HG02642 (cell line): ENCODE data around the gene C11orf21.
A peak's percentile ranks its signal among the peaks of the same experiment; 100 is the strongest.

Experiments used
- ATAC-seq: cut with Tn5 transposase; IDR thresholded peaks from one replicate; pipeline ENCODE4 v1.9.1; 2021; ENCODE audit warnings: mild to moderate bottlenecking; ENCODE audit not compliant: unreplicated experiment, poor library complexity

Gene C11orf21

DNA sequence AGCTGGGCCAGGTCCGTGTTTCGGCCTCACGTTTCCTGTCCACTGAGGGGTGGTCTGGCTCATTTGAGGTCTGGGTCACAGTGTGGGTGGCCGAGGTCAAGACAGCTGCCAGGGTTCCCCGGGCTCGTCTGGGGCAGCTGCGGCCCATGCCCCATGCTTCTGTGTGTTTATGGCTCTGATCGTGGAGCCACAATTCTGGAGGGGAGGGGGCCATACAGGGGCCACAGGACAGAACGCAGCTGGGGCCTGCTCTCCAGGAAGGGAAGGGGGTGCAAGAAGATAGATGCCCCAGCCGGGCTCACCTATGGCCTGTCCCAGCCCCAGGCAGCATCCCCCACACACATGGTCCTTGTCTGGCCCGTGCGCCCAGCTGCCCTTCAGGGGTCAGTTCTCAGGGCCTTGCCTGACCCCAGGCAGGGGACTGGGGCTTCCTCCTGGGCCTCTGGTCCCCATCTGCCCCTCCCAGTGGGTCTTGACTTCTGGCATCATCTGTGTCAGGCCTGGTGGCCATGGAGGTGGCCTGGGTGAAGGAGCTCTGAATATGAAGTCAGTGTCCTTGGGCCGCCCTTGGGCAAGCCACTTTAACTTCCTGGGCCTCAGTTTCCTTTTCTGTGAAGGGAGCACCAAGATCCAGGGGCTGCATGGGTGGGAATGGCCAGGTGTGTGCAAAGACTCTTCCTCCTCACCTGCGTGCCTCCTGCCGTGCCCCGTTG is 8.5 kb upstream of the C11orf21 start:
- ATAC-seq: no peak

DNA sequence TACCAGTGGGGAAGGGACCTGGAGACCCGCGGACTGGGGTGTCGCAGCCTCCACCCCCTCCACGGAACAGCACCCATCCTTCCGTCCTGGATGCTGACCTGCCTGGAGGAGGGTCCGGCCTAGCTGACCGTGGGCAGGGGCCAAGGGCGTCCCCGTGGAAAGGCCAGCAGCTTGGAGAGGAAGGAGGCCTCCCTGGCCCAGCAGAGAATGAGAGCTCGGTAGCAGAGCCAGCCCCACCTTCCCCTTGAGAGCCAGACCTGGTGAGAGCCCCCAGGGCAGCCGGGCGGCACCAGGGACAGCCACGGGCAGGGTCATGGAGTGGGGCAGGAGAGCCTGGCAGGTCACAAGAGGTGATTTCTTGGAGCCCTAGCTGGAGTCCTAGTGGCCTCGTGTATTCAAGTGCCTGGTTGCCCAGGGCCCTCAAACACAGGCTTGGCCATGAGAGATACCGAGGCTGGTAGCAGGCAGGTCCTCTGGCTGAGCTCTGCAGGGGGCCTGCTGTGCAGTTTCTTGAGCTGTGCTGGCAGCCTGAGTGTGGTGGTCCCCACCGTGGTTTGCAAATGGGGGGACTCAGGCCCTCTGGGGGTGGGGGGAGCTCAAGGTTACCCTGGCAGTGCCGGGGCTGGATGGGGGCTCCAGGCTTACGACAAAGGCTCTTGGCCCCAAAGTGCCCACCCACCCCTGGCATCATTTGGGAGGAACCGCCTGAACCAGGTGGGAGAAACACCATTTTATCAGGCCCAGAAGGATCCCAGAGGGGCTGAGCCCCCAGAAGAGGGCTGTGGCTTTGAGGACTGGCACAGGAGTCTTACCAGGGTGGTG is 7.7 kb upstream of the C11orf21 start:
- ATAC-seq: no peak

DNA sequence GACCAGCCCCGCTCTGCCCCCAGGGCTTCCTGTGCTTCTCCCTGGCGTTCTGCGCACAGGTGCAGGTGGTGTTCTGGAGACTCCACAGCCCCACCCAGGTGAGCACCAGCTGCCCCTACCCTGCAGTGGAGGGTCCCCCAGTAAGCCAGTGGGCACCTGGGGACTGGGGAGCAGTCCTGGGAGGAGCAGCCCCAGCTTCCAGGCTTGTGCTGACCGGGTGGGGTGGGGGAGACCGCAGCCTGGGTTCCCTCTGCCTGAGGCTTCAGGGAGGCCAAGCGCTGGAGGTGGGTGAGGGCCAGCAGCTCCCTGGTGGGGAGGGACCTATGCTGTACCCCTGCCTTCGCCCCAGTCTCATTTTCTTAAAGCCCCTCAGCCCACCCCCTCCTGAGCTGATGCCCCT is 7.0 kb upstream of the C11orf21 start:
- no peak for ATAC-seq

DNA sequence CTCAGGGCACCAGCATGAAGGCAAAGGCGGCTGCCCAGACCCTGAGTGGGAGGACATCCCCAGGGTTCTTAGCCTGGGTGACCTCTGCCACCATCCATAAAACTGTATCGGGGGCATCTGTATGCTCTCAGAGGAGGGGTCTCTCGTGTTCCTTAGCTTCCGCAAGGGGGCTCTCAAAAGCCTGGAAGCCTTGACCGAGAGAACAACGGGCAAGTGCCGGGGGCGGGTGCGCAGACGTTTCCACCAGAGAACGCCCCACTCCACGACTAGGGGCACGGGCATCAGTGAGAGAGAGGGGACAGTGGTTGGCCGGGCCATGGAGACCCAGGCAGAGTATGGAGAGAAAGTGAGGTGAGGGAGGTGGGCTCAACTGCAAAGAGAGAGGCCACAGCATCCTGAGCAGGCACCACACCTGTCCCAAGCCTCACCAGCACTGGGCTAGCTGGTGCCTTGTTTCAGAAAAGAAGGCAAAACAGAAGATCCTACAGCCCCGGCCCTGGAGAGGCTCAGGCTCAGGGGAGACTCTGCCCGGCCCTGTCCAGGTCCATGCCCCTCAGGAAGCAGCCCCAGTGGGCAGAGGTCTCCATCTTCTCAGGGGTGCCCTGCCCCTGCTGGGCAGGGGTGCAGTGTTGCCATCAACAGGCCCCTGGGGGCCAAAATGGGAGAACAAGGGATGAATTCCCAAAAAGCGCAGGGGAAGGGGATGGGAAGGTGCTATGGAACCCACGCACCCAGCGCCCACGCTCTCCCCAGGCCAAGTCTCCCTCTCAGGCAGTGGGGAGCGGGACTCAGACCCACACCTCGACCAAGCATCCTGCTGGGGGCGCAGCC is 6.0 kb upstream of the C11orf21 start:
- no peak for ATAC-seq

DNA sequence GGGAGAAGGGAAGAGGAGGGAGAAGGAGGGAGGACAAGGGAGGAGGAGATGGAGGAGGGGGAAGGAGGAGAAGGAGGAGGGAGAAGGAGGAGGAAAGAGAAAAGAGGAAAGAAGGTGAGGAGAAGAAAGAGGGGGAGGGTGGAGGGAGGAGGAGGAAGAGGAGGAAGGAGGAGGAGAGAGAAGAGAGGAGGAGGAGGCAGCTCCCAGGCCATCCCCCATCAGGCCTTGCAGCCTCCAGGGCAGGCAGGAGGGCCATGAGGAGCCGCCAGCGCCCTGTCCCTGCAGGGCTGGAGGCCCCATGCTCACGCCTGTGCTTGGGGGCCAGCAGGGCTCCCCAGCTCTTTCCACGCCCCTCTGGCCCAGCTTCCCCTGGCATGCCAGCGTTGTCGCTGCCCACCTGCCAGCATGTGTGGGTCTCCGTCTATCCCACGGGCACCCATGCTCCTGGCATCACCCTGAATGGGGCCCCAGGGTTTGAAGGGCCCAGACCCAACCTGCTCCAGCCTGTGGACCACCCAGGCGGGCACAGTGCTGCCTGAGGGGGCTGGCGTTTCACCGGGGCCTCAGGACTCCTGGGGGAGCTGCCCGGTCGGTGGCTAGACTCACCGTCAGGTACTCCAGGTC is 5.3 kb upstream of the C11orf21 start:
- ATAC-seq: no peak

DNA sequence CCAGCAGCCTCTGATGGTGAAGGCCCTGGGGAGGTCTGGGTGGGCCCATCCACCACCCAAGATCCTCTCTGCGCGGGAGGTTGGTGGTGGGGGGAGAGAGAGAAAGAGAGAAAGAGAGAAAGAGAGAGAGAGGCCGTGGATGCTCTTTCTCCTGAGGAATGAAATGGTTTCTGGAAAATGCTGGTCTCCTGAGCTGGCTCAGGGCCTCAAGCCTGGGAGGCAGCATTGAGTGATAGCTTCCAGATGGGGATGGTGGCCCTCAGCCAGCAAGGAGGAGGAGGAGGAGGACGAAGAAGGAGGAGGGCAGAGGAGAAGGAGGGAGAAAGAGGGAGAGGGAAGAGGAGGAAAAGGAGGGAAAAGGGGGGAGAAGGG is 4.7 kb upstream of the C11orf21 start:
- no peak for ATAC-seq

DNA sequence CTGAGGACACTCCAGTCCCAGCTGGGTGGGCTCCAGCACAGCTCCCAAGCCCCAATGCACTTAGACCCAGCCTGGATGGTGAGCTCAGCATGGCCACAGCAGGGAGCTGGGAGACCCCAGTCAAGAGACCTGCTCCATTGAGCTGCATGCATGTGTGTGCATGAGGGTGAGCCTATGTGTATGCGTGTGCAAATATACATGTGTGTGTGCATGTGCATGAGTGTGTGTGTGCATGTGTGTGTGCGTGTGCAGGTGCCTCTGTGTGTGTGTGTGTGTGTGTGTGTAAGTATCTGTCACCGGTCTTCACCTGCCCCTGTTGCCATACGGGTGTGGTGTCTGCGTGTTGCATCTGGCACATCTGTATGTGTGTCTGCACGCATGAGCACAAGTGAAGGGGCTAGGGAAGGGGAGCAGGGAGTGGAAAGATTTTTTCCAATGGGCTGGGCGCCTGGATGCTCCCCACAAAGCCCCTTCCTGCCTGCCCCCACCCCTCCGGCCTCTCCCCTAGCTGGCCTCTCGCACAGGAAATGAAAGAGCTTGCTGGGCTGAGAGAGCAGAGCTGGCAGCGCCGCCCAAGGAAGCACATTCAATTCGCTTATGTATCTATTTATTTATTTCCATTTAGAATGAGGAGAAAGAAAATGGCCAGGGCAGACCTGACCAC is 4.2 kb upstream of the C11orf21 start:
- no peak for ATAC-seq

DNA sequence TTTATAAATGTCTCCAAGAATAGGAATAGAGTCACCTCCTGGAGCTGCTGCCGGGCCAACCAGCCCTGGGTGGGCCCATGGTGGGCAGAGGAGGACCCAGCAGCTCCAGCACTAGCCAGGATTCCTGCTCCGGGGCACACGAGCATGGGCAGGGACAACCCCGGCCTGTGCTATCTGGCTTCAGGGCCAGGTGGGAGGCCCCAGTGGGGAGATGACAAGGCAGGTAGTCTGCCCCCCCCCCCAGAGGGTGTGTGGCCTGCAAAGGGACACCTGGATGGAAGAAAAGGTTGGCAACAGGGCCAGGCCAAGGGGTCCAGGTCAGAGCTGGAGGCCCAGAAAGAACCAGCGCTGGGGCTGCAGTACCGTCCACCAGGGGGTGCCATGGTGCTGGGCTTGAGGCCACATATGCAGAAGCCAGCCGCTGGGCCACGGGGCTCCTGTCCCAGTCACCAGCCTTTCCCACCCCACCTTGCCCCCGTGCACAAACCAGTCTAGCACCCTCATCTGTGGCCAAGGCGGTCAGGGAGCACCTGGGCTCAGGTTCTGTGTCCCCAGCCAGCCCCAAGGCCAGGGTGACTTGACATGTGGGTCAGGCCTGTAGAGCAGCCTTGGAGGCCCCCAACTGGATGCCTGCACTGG is 3.5 kb upstream of the C11orf21 start:
- peak; percentile 57 for ATAC-seq

DNA sequence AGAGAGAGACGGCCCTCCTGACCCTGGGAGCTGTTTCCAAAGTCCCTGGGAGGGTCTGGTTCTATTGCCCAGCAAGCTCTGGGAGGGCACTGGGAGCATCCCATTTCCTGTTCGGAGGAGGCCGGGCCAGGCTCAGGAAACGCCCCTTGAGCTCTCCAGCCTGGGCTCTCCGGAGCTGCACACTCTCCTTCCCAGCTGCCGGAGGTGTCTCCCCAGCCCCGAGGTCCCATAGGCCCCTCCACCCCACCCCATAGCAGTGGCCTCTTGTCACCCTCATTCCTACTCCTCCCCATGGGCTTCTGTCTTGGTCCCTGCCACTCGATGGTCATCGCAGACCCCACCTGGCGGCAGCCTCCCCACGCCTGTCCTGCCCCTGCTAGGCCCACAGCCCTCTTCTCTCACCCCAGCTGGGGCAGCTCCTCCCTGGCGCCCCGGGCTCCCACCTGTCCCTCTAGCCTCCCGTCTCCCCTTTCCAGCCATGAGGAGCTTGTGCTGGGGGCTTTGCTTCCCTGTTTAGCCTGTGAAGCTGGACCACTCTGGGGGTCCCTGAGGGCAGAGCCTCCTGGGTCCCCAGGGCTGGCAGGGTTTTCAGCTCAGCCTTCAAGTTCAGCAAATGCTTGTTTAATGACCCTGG is 2.9 kb upstream of the C11orf21 start:
- no peak for ATAC-seq

DNA sequence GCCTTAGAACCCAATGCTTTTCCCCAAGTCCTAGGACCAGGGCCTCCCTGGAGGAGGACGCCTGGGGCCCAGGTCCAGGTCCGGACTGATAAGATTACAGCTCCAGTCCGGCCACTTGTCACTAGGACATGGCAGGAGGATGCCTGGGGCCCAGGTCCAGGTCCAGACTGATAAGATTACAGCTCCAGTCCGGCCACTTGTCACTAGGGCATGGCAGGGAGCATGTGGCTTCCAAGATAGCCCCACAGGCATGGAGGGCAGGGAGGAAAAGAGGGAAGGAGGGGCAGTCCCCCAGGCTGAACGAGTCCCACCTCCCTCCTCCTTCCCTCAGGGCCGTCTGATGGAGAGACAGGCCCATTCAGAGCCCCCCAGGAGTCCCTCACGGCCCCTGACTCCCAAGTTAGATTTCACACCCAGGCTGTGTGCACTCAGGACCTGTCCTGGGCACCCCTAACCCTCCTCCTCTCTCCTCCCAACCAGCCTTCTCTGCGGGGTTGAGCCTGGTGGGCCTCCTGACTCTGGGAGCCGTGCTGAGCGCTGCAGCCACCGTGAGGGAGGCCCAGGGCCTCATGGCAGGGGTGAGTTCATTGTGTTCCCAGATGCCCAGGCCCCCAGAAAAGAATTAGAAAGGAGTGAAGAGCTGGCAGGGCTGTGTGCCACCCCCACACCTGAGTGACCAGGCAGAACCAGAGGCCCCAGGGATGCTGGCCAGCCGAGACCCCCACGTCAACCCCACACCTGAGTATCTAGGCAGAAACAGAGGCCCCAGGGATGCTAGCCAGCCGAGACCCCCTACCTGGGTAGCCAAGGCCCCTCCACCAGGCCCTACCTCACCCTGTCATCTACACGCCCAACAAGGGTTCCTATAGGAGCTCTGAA is 2.1 kb upstream of the C11orf21 start:
- no peak for ATAC-seq

DNA sequence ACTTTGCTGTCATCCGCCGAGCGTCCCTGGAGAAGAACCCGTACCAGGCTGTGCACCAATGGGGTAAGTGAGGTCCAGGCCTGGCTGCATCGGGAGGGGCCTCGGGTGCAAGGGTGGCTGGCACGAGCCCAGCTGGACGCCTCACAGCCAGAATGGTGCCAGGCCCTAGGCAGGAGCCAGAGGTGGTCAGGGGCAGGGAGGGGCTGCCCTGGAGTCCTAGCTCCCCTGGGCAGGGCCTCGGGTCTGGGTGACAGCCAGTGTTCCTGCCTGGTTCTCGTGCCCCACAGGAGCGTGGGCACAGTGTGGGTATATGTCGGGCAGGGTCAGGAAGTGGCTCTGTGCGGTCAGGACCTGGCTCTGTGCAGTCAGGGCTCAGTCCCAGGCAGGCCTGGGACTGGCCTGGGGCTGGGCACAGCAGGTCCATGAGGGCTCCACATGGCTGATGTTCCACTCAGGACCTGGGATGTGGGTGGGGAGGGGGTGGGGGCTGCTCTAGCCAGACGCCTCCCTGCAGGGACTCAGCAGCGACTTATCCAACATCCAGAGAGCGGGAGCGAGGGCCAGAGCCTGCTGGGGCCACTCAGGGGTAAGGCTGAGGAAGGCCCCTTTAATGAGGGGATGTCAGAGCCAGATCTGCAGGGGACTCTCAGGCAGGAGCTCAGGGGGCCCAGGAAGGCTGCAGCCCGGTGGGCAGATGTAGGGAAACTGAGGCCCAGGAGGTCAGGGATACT is 1.3 kb upstream of the C11orf21 start:
- no peak for ATAC-seq

DNA sequence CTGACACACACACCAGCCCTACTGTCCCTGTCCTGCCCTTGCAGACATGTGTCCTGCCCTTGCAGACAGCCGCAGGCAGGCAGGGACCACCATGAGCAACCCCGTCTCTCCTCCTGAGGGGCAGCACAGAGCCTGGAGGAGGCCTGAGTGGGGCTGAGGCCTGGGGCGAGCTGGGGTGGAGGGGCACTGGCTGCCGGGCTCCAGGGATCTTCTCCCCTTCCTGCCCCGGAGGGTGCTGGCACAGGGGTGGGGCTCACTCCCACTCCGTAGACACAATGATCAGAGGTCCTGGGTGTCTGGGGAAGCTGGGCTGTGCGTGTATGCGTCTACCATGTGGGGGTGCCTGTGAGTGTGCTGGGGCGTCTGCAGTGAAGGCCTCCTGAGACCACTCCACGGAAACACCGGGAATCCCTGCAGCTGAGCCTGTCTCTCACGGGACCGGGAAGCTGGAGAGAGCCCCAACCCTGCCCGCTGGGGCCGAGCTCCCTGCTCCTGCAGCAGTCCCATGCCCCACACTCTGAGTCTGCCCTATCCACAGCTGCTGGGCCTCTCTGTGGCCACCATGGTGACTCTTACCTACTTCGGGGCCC is 683 bp upstream of the C11orf21 start:
- ATAC-seq: no peak

DNA sequence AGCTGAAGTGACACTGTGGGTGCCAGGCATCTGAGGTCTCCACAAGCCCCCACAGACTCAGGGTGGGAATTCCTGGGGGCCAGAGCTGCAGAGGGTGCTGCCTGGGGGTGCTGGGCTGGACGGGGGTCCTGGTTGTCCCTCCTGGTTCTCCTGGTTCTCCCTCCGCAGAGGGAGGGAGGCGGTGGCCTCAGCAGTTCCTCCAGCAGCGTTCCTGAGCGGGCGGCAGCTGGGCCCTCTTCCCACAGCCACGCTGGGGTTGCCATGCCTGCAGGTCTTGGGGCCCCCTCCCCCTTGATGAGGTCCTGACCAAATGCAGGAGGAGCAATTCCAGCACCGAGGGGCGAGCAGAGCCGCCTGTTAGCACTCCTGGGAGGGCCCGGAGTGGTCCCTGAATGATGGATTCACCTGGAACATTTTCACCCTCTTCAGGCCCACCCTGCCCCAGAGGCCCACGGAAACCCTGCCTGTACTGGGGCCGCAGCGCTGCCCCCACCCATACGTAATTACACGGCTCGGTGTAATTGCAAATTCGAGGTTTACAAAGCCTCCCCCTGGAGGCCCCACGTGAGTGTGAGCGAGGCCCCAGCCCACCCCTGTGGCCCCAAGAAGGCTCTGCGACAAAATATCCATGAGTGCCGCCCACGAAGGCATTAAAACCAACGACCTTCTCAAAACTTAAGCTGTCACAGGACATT is 635 bp downstream of the C11orf21 start:
- ATAC-seq: no peak

DNA sequence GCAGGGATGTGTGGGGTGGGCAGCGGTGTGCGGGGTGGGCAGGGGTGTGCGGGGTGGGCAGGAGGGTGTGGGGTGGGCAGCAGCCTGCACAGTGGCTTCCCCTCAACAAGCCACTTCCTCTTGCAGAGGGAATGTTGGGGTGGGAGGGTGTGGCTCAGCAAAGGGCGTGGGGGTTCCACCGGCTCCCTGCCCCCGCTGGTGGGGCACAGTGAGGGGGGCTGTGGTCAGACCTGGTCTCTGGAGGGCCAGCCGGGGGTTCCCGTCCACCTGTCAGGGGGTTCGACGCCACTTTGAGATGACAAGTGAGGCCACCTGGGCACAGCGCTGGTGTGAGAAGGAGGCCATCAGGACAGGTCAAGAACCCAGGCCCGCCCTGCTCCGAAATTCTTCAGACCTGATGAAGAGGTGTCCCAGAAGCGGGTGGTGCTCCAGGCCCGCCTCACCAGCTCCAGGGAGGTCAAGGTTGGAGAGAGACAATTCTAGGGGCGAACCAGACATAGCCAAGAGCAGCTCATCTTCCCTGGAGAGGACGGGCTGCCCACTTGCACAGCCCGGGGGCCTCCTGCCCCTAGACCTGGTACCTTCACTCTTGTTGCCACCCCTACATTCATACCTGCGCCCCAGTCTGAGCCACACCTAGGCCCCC is 1.3 kb downstream of the C11orf21 start:
- no peak for ATAC-seq

DNA sequence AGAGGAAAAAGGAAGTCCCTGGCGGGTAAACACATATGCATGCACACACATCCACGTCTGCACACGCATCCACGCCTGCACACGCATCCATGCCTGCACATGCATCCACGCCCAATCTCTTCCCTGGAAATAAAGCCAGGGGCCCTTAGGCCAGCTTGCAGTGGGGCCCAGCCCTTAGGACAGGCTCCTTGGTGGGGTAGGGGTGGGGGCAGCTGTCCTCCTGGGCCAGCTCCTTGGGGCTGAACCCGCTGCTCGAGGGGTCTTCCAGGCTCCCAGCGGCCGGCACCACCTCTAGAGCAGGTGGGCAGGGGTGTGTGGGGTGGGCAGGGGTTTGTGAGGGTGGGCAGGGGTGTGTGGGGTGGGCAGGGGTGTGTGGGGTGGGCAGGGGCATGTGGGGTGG is 1.9 kb downstream of the C11orf21 start:
- no peak for ATAC-seq
